Measurements from ENCODE around the gene SLITRK3. TPM values are rescaled to one million over a fixed set of nuclear protein-coding genes. Genes with fewer than 3 reads are reported as not detected.

The SLITRK3 gene
- total RNA-seq, 1 experiment from 2014 or later, result not detected

- ChIA-PET RAD21 (ENCODE audit: low non-redundant PET in 1 of 2, low total read pairs in 2 of 2, uncharacterized antibody in 2 of 2, unreplicated experiment in 2 of 2) (no interaction called here), POLR2A (no interaction called here), CTCF (interaction anchor here (1.3 to 2.1 kb wide), 2 partner anchors 13 kb away, joined by 3 to 6 read pairs; no protein-coding TSS in a partner anchor)
- TF ChIP-seq SIN3A (IDR thresholded peaks at IDR 0.05; ENCODE audit: low read depth), result no peak
- TF ChIP-seq ZBTB33 (IDR thresholded peaks at IDR 0.05; ENCODE audit: extremely low read depth, insufficient replicate concordance, low read length), result no peak
- TF ChIP-seq, protein P1, sequence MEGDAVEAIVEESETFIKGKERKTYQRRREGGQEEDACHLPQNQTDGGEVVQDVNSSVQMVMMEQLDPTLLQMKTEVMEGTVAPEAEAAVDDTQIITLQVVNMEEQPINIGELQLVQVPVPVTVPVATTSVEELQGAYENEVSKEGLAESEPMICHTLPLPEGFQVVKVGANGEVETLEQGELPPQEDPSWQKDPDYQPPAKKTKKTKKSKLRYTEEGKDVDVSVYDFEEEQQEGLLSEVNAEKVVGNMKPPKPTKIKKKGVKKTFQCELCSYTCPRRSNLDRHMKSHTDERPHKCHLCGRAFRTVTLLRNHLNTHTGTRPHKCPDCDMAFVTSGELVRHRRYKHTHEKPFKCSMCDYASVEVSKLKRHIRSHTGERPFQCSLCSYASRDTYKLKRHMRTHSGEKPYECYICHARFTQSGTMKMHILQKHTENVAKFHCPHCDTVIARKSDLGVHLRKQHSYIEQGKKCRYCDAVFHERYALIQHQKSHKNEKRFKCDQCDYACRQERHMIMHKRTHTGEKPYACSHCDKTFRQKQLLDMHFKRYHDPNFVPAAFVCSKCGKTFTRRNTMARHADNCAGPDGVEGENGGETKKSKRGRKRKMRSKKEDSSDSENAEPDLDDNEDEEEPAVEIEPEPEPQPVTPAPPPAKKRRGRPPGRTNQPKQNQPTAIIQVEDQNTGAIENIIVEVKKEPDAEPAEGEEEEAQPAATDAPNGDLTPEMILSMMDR (IDR thresholded peaks at IDR 0.05 in 2 of 3, conservative IDR thresholded peaks at IDR 0.05 in 1 of 3; ENCODE audit: borderline replicate concordance in 1 of 3, insufficient read depth in 1 of 3, low read depth in 2 of 3, low read length in 2 of 3), result no peak
- no peak for TF ChIP-seq RAD21 (IDR thresholded peaks at IDR 0.05; ENCODE audit: low read depth)
- TF ChIP-seq TCF7L2 (IDR thresholded peaks at IDR 0.05; ENCODE audit: borderline replicate concordance, extremely low read depth, insufficient read depth, insufficient read length), result no peak
- TF ChIP-seq MAX (IDR thresholded peaks at IDR 0.05), result no peak
- TF ChIP-seq, protein P2, sequence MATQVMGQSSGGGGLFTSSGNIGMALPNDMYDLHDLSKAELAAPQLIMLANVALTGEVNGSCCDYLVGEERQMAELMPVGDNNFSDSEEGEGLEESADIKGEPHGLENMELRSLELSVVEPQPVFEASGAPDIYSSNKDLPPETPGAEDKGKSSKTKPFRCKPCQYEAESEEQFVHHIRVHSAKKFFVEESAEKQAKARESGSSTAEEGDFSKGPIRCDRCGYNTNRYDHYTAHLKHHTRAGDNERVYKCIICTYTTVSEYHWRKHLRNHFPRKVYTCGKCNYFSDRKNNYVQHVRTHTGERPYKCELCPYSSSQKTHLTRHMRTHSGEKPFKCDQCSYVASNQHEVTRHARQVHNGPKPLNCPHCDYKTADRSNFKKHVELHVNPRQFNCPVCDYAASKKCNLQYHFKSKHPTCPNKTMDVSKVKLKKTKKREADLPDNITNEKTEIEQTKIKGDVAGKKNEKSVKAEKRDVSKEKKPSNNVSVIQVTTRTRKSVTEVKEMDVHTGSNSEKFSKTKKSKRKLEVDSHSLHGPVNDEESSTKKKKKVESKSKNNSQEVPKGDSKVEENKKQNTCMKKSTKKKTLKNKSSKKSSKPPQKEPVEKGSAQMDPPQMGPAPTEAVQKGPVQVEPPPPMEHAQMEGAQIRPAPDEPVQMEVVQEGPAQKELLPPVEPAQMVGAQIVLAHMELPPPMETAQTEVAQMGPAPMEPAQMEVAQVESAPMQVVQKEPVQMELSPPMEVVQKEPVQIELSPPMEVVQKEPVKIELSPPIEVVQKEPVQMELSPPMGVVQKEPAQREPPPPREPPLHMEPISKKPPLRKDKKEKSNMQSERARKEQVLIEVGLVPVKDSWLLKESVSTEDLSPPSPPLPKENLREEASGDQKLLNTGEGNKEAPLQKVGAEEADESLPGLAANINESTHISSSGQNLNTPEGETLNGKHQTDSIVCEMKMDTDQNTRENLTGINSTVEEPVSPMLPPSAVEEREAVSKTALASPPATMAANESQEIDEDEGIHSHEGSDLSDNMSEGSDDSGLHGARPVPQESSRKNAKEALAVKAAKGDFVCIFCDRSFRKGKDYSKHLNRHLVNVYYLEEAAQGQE (IDR thresholded peaks at IDR 0.05; ENCODE audit: low read depth), result no peak
- TF ChIP-seq ZFX (IDR thresholded peaks at IDR 0.05), result no peak
- Histone ChIP-seq H4K20me1 (ENCODE audit: insufficient read depth) (no peaks in the 10 kb centered on the region), H3K9ac (ENCODE audit: low read length) (no peak overlapping the region), H3K27me3 (ENCODE audit: insufficient read depth, low read length) (no peaks in the 10 kb centered on the region), H3K27ac (ENCODE audit: low read depth, low read length) (no peak overlapping the region), H3K4me1 (ENCODE audit: control insufficient read depth in 1 of 2, insufficient read depth in 2 of 2, low read length in 2 of 2) (no peaks in the 10 kb centered on the region), H3K79me2 (ENCODE audit: insufficient read depth, low read length) (no peaks in the 10 kb centered on the region), H3K9me2 (ENCODE audit: insufficient read depth) (no peaks in the 10 kb centered on the region), H2AFZ (ENCODE audit: low read depth, low read length, poor library complexity, severe bottlenecking) (no peak overlapping the region), H3K4me2 (ENCODE audit: low read length) (no peak overlapping the region), H3K4me3 (replicated peaks in 1 of 2; ENCODE audit: low read depth in 1 of 2, low read length in 2 of 2) (no peak overlapping the region), H3K9me3 (ENCODE audit: control insufficient read depth in 1 of 2, insufficient read depth in 1 of 2, low read depth in 1 of 2, low read length in 2 of 2) (no peaks in the 10 kb centered on the region), H3K36me3 (ENCODE audit: control insufficient read depth in 1 of 2, insufficient read depth in 2 of 2, low read length in 2 of 2) (no peaks in the 10 kb centered on the region)
- BruUV-seq (replicated peaks), result no TSS peak
- ATAC-seq (no peak), DNase-seq (ENCODE audit: low read depth, low spot score) (no peak)
- intact Hi-C loops (cut with micrococcal nuclease), result no loop called here
Measured at GRCh38 chr3:165193366-165194254, 2.6 kb downstream of the SLITRK3 start.
